GDM1 (cell line): Measurements from ENCODE around the gene PGC.

Experiments
- DNase-seq: peaks from one replicate; lab custom pipeline; 2025; lab: John Stamatoyannopoulos, UW

Gene PGC

DNA sequence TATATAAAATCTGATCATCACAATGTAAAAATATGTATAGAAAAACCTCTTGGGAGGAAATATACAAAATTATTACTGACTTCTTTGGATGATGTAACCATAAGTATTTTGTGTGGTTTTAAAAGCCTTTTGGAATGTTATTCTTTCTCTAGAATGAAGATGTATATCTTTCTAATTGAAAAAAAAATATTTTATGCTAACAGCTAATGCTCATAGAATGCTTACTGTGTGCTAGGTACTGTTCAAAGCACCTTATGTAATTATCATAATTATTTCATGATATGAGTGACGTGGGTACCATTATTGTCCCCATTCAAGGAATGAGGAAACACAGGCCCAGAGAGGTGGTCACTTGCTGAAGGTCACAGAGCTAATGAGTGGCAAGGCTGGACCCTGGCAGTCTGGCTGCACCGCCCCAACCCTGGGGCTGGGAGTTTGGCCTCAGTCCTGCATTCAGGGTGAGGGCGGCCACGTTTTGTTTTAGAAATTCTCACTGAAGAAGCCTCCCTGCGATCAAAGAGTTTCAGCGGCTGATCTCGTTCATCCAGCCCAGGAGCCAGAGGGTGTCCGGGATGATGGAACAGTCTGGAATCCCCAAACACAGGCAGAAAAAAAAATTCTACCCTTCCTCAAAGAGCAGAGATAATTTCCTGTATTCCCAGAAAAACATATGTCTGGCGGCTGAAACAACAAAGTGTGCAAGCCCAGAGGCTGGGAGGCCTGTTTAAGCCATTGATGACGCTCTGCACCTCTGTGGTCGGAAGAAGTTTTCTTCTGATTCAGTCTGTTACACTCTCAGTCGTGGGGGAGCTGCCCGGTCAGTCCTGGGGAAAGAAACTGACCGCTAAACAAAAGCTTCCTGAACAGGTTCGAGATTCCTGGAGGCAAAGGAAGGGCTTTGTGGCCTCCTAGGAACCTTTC lies 49.1 kb downstream of the PGC start:
- no peak for DNase-seq

DNA sequence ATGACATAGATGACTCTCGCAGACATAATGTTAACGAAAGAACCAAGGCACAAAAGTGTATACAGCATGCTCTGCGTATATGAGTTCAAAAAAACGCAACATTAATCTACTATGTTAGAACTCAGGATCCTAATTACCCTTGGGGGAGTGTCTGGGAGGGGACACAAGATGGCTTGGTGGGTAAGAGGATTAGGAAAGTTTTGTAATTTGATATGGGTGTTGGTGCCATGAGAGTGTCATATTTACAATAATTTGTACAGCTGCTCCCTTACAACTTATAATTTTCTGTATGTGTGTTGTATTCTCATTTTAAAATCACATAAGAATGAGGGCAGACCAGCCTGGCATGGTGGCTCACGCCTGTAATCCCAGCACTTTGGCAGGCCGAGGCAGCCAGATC lies 50.4 kb downstream of the PGC start:
- DNase-seq: no peak

DNA sequence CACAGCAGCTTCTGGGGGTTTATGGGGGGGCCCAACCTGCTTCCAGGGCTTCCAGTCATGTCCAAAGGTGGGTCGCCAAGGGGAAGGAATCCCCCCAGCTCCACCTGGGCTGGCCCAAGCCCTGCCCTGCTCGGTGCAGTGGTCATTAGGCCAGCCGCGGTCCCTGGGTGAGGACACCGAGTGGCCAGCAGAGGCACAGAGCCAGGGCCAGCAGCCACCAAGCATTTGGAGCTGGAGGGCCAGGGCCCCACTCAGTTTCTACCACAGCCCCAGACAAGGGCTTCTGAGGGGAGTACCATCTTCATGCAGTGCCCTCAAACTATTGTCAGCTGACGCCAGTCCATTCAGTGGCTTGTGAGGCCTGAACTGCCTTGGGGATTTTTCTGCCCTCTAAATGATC lies 51.4 kb downstream of the PGC start:
- DNase-seq: no peak

DNA sequence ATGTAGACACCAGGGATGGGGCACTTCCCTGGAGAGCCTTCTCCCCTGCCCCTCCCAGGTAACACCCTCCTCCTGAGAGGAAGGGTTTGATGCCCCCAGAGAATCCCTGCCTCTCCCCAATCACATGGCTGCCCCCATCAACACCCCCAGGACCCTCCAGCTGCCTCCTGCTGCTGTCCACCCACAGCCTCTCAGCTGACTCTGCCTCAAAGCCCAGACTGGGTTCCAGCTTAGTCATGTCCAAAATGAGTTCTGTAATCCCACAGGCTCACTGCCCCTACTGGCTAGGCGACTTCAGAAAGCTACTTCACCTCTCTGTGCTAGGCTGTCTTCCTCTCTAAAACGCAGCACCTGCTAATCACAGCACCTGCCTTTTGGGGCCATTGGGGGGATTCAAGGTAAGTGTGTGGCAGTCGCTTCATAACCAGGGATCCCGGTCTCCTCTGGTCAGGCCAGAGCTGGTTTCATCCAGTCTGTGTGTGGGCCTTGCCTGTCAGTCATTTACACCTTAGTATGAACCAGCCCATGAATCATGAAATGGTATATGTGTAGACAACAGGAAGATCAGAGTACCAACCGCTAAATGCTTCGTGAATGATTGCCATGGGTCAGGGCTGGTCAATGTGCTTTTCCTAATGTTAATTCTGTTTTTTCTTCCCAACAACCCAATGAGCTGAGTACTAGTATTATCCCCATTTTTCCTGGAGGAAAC lies 52.2 kb downstream of the PGC start:
- DNase-seq: no peak

DNA sequence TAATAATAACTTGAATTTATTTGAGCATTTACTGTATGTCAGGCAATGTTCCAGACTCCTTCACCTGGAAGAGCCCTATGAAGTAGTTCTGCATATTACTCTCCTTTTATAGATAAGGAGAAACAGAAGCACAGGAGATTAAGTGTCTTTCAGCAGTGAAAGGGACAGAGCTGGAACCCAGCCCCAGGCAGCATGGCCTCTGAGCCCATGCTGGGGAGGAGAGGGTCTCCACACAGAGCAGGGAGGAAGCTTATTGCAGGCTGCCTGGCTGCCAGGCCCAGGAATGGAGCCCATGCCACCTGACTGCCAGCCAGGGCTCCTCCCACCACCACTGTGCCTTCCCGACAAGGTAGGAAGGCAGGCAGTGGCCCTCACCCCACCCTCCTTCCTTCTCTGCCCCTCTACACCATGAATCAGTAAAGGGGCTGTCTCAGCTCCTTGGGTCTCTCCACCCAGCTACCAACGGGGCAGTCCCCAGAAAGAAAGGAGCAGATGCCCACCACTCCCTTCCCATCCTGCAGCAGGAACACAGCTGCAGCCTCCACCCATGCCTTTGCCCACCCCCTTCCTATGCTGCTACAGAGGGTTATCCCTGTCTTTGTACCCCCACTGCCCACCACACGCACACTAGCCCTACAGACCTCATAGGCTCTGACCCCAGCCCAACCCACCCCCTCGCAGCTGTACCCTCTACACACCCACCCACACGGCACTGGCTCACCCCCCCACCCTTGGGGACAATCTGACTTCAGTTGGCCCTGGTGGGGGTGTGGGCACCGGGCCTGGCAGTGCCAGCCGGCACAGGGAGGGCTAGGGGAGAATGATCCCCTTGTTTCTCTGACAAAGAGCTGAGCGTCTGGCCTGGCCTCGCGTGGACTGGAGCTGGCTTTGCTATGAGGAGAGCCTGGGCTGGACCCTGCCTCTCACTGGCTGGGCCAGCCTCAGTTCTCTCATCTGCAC lies 53.6 kb downstream of the PGC start:
- no peak for DNase-seq

DNA sequence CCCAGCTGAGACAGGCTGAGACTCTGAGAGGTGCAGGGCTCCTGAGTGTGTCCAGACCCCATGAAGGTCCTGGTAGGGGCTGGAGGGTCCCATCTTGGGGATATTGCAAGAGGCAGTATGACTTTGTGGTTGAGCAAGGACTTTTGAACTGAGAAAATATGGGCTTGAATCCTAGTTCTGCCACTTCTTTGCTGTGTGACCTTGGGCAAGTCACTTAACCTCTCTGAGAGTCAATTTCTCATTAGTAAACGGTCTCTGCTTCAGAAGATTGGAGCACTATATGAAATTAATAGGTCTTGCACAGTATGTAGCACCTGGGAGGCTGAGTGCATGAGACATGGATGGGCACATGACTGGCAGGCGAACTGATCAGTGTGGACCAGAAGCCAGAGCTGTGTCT lies 54.5 kb downstream of the PGC start:
- no peak for DNase-seq

DNA sequence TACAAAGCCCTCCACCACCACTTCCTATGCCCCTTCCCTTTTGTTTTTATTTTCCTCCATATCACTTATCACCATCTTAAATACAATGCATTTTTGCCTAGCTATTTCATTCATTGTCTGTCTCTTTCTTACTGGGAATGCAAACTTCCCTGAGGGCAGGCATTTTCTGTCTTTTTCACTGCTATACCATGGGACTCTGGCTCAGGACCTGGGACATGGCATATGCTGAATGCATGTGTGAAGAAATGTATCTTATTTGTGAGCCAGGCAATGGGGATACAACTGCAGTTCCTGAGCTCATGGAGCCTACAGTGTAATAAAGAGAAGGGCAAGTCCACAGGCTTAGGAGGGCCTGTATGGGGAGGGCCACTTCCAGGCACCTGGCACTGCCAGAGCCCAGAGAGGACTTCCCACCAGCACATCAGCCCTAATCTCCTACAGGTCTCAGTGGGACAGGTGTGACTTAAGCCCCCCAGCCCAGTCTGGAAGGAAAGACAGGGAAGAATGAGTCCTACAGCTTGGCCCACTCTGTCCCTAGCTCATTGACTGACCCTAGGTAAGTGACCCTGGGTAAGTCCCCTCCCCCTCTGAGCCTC lies 55.0 kb downstream of the PGC start:
- DNase-seq: no peak

DNA sequence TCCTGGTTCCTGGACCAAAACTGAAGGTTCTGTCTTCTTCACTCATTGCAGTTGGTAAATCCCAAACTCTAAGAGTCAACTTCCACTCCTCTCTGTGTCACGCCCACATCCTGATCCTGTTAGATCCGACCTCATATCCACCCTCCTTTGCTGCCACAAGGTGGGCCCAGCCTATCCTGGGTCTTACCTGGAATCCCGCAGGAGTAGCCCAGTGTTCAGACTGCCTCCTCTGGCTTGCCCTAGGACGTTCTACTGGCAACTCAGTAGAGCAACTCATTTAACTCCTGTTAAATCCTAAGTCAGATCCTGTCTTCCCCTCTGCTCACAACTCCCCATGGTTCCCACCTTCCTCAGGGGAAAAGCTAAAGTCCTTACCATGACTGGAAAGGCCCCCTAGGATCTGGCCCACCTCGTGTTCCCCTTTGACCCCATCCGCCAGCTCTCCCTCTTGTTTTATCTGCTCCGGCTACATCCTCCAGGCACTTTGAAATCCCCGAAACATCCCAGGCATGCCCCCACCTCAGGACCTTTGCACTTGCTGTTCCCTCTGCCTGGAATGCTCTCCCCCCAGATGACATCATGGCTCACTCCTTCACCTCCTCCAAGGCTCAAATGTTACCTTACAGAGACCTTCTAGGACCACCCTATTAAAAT lies 55.6 kb downstream of the PGC start:
- DNase-seq: no peak

DNA sequence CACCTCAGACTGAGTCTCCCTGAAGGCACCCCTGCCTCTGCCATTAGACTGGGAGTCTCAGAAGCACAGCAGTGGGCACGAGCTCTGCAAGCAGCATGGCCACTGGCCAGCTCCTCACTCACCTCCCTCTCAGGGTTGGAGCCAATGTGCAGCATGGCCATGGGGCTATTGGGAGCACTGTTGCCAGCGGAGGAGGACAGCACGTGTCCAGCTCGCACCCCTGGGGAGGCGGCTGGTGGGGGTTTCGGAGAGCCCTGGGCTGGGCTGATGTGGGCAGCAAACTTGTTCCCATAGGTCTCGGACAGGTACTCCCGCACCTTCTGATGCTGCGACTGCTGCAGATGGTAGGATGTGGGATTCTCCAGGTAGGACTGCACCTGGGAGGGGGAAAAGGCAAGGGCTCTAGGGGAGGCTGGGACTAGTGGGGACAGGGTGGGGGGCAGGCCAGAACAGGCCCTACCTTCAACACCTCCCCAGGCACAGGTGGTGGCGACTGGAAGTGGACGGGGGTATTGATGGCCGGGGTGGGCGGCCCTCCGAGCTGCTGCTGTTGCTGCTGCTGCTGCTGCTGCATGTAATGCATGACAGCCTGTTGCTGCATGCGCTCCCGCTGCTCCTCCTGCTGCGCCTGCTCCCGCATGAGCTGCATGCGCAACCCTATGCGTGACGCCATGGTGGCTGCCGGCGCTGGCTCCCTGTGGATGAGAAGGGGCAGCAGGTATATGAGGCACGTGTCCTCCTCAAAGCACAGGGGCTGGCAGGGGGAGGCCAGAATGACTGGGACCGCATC lies 56.5 kb downstream of the PGC start:
- no peak for DNase-seq

DNA sequence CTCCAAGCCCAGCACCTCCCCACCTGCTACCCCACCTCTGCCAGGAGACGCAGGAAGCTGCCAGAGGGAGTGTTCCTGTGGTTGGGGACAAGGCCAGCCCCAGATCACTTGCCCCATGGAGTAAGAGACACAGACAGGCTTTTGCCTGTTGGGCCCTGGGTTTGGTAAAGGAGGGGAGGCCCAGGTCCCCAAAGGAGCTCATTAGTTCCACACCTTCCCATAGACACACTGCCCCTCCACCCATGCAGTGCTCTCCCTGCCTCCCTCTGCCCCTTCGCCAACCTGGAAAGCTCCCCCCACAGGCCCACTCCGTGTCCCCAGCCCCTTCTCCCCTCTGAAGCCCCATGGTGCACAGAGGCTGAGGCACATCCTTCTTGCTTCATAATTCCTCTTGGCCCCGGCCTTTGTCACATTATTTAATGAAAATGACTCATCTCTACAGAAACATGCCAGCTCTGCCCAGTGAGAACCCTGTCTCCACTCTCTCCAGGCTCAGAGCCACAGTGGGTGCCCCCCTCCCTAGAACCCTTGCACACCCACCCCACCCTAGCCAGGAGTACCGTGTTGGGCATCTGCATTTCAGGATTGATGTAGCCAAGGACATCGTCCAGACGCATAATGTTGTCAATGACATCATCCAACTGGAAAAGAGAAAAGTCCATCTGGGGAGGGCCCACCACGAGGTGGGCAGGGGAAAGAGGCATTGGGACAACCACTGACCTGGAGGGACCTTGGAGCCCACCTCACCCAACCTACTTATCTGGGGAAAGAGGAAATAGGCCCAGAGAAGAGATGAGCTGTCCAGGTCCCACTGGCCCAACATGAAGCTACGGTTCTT lies 57.8 kb downstream of the PGC start:
- DNase-seq: no peak

DNA sequence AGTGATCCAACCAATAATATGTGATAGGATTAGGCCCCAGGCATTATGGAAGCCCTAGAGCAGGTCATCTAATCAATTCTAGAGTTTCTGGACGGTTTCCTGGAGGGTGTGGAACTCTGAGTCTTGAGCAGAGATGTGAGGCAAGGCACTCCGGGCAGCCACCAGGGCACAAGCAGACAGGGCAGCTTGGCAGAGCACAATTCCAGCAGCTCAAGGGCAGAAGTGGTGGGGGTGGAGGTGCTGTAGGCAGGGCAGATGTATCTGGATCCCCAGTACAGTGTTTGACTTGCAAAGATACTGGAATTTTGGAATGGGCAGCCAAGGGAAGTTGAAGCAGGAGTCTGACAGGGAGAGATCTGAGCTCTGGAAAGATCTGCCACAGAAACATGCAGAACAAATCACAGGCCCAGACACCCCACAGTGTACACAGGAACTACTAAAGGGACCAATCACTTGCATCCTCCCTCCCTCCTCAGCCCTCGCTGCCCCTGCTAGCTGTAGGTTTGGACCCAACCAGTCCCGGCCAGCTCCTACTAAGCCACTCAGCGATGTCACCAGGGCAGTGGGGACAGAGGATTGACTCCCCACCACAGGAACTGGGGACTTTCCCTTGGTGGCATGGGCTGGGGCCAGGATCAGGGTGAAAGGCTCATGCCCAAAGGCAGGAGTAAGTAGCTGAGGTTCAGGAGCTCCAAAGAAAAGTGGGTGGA lies 58.8 kb downstream of the PGC start:
- DNase-seq: no peak

DNA sequence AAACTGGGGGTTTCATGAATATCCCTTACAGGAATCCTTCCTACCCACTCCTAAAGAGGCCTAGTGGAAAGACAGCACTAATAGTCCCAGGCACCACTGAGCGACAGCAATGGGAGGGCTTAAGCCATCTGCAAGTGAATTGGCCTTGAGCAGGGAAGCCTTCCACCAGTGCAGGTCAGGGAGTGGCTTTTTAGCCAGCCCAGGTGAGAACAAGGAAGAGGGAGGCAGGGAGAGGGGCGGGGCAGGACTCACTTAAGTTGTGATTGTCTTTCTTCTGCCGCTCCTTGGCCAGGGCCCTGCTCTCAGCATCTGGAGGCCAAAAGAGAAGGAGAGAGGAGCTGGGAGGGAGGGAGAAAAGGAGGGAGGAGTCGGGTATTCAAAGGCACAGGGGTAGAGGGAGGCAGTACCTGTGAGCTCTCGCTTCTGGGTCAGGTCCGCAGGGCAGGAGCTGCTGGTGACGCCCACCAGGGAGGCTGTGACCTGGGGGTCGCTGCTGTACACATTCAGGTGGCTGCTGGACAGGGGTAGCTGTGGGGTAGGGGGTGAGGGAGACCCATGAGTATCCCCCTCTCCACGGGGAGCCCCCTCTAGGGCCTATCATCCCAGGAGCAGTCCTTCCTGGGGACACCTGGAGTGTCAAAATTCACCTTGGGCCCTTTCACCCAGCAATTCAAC lies 59.6 kb downstream of the PGC start:
- DNase-seq: no peak
